GM18517 (cell line): ENCODE results near the gene PYY.
"Not testable (repeated sequence)": the region's sequence is repeated elsewhere in the genome, so short reads cannot be mapped to it uniquely, and the experiment has no call there.

Experiments used
- ATAC-seq: cut with Tn5 transposase; IDR thresholded peaks from one replicate; pipeline ENCODE4 v1.9.1; 2021; ENCODE audit warnings: mild to moderate bottlenecking, moderate library complexity; ENCODE audit not compliant: unreplicated experiment

The PYY gene

GRCh38 chr17:43949781-43950180 is 4.0 kb downstream of the PYY start:
- ATAC-seq = no peak

- ATAC-seq = no peak
Measured at GRCh38 chr17:43946781-43947180, 7.0 kb downstream of the PYY start.

GRCh38 chr17:43945074-43945829 is 8.5 kb downstream of the PYY start:
- no peak for ATAC-seq

- ATAC-seq = no peak
Measured at GRCh38 chr17:43942051-43942685, 11.6 kb downstream of the PYY start, which contains the start of gene PPY. Gene PPY (minus strand): TSS chr17:43942476. CDS start chr17:43941654, 822 bp downstream.

GRCh38 chr17:43940630-43941029 is 13.1 kb downstream of the PYY start:
- no peak for ATAC-seq

- no peak for ATAC-seq
Measured at GRCh38 chr17:43939886-43940285, 13.9 kb downstream of the PYY start.

- ATAC-seq = not testable (repeated sequence)
Measured at GRCh38 chr17:43939452-43939851, 14.3 kb downstream of the PYY start.

GRCh38 chr17:43938838-43939182 is 14.9 kb downstream of the PYY start:
- ATAC-seq = no peak

- ATAC-seq = no peak
Measured at GRCh38 chr17:43936434-43936833, 17.3 kb downstream of the PYY start.

GRCh38 chr17:43935926-43936261 is 17.8 kb downstream of the PYY start:
- no peak for ATAC-seq

GRCh38 chr17:43935204-43935925 is 18.4 kb downstream of the PYY start:
- no peak for ATAC-seq

GRCh38 chr17:43932923-43933322 is 20.8 kb downstream of the PYY start:
- no peak for ATAC-seq

GRCh38 chr17:43932357-43932756 is 21.4 kb downstream of the PYY start:
- no peak for ATAC-seq

- ATAC-seq = no peak
Measured at GRCh38 chr17:43931062-43931571, 22.6 kb downstream of the PYY start.

GRCh38 chr17:43928609-43929008 is 25.1 kb downstream of the PYY start:
- no peak for ATAC-seq

- not testable (repeated sequence) for ATAC-seq
Measured at GRCh38 chr17:43927929-43928328, 25.8 kb downstream of the PYY start.

- no peak for ATAC-seq
Measured at GRCh38 chr17:43927060-43927864, 26.5 kb downstream of the PYY start.

- ATAC-seq = no peak
Measured at GRCh38 chr17:43924558-43924957, 29.2 kb downstream of the PYY start.

GRCh38 chr17:43920500-43921095 is 33.1 kb downstream of the PYY start:
- no peak for ATAC-seq

GRCh38 chr17:43918026-43918389 is 35.7 kb downstream of the PYY start:
- ATAC-seq = no peak
